ENCODE measurements around the gene THAP3. TPM values are rescaled to one million over a fixed set of nuclear protein-coding genes. Genes with fewer than 3 reads are reported as not detected.

THAP3 gene
- 6.8 TPM for polyA plus RNA-seq (2013, experiment 1 of 2)
- 6.4 TPM for polyA plus RNA-seq (2013, experiment 2 of 2)

GRCh38 chr1:6624710-6625583 is at the start of gene THAP3:
TSS of gene THAP3 (plus strand) at chr1:6624868. CDS start at chr1:6625219, 351 bp downstream.
- WGBS (ENCODE audit: extremely low coverage, insufficient coverage, low lambda C conversion rate) = no CpG with 5 or more reads among the region's 73 CpGs
- Histone ChIP-seq H2BK120ac (ENCODE audit: low read depth, low read length) (no peak within 1 kb of the TSS), H3K4me1 (ENCODE audit: control insufficient read depth, low read depth, low read length) (no peaks in the 10 kb centered on the region), H2AK5ac (ENCODE audit: low read length) (no peak within 1 kb of the TSS), H3K79me2 (ENCODE audit: control insufficient read depth, insufficient read depth, low read length) (peaks cover 5% of the 10 kb centered on the region), H3K56ac (ENCODE audit: low read length) (peak within 1 kb of the TSS; percentile 88), H2BK15ac (replicated peaks; ENCODE audit: low read depth) (no peak within 1 kb of the TSS), H3K23ac (ENCODE audit: low read length) (peak within 1 kb of the TSS; percentile 80), H3K9ac (ENCODE audit: low read length) (peak within 1 kb of the TSS; percentile 75), H3K4me3 (ENCODE audit: low read length) (peak within 1 kb of the TSS; percentile 68), H3K4ac (ENCODE audit: low read depth, low read length) (peak within 1 kb of the TSS; percentile 20), H3K79me1 (ENCODE audit: low read length) (peaks cover 15% of the 10 kb centered on the region), H3K36me3 (ENCODE audit: control insufficient read depth, insufficient read depth, low read length) (peaks cover 9% of the 10 kb centered on the region), H3K18ac (ENCODE audit: low read length) (peak within 1 kb of the TSS; percentile 28), H4K5ac (ENCODE audit: low read length) (no peak within 1 kb of the TSS), H3K4me2 (ENCODE audit: low read length) (peak within 1 kb of the TSS; percentile 88), H2BK5ac (ENCODE audit: low read length) (no peak within 1 kb of the TSS), H4K8ac (ENCODE audit: low read depth, low read length) (no peak within 1 kb of the TSS), H3K27me3 (ENCODE audit: insufficient read depth, low read length, poor library complexity) (no peaks in the 10 kb centered on the region), H3K27ac (ENCODE audit: low read depth, low read length) (peak within 1 kb of the TSS; percentile 42)
- DNase-seq = peak; percentile 91

GRCh38 chr1:6577831-6578525 is 46.7 kb upstream of the THAP3 start:
- no peak overlapping the region for H3K4me2 ChIP-seq (ENCODE audit: low read length)

GRCh38 chr1:6578624-6579373 is 45.9 kb upstream of the THAP3 start:
- Histone ChIP-seq H3K4me1 (ENCODE audit: control insufficient read depth, low read depth, low read length) (peaks cover 3% of the 10 kb centered on the region), H3K27ac (ENCODE audit: low read depth, low read length) (no peak overlapping the region), H4K5ac (ENCODE audit: low read length) (no peak overlapping the region), H3K27me3 (ENCODE audit: insufficient read depth, low read length, poor library complexity) (no peaks in the 10 kb centered on the region), H3K4me3 (ENCODE audit: low read length) (no peak overlapping the region), H3K79me1 (ENCODE audit: low read length) (peaks cover 8% of the 10 kb centered on the region), H2BK120ac (ENCODE audit: low read depth, low read length) (no peak overlapping the region), H2BK15ac (replicated peaks; ENCODE audit: low read depth) (no peak overlapping the region), H4K8ac (ENCODE audit: low read depth, low read length) (no peak overlapping the region), H3K79me2 (ENCODE audit: control insufficient read depth, insufficient read depth, low read length) (peaks cover 3% of the 10 kb centered on the region), H3K4me2 (ENCODE audit: low read length) (no peak overlapping the region), H3K4ac (ENCODE audit: low read depth, low read length) (no peak overlapping the region), H3K18ac (ENCODE audit: low read length) (no peak overlapping the region), H2AK5ac (ENCODE audit: low read length) (peak overlapping the region; percentile 89), H3K56ac (ENCODE audit: low read length) (peak overlapping the region; percentile 81), H3K36me3 (ENCODE audit: control insufficient read depth, insufficient read depth, low read length) (no peaks in the 10 kb centered on the region), H2BK5ac (ENCODE audit: low read length) (no peak overlapping the region), H3K23ac (ENCODE audit: low read length) (no peak overlapping the region), H3K9ac (ENCODE audit: low read length) (peak overlapping the region; percentile 58)
- no peak for DNase-seq
- no CpG with 5 or more reads among the region's 14 CpGs for WGBS (ENCODE audit: extremely low coverage, insufficient coverage, low lambda C conversion rate)

More at GRCh38 chr1:6577831-6578525, 46.7 kb upstream of the THAP3 start:
- H3K23ac ChIP-seq (ENCODE audit: low read length) = no peak overlapping the region
- no peak overlapping the region for H4K8ac ChIP-seq (ENCODE audit: low read depth, low read length)
- H2BK15ac ChIP-seq (replicated peaks; ENCODE audit: low read depth) = no peak overlapping the region
- H3K4me3 ChIP-seq (ENCODE audit: low read length) = no peak overlapping the region
- H3K18ac ChIP-seq (ENCODE audit: low read length) = no peak overlapping the region
- no peaks in the 10 kb centered on the region for H3K36me3 ChIP-seq (ENCODE audit: control insufficient read depth, insufficient read depth, low read length)
- no peak overlapping the region for H2AK5ac ChIP-seq (ENCODE audit: low read length)
- no CpG with 5 or more reads among the region's 6 CpGs for WGBS (ENCODE audit: extremely low coverage, insufficient coverage, low lambda C conversion rate)
- H3K56ac ChIP-seq (ENCODE audit: low read length) = no peak overlapping the region
- H3K4me1 ChIP-seq (ENCODE audit: control insufficient read depth, low read depth, low read length) = peaks cover 3% of the 10 kb centered on the region
- H3K9ac ChIP-seq (ENCODE audit: low read length) = no peak overlapping the region
- H3K79me1 ChIP-seq (ENCODE audit: low read length) = peaks cover 8% of the 10 kb centered on the region
- H2BK120ac ChIP-seq (ENCODE audit: low read depth, low read length) = no peak overlapping the region
- peaks cover 3% of the 10 kb centered on the region for H3K79me2 ChIP-seq (ENCODE audit: control insufficient read depth, insufficient read depth, low read length)
- no peak overlapping the region for H2BK5ac ChIP-seq (ENCODE audit: low read length)
- no peak overlapping the region for H4K5ac ChIP-seq (ENCODE audit: low read length)
- H3K4ac ChIP-seq (ENCODE audit: low read depth, low read length) = no peak overlapping the region
- no peak for DNase-seq
- H3K27ac ChIP-seq (ENCODE audit: low read depth, low read length) = no peak overlapping the region
- no peaks in the 10 kb centered on the region for H3K27me3 ChIP-seq (ENCODE audit: insufficient read depth, low read length, poor library complexity)

GRCh38 chr1:6579374-6580118 is 45.1 kb upstream of the THAP3 start, which contains the start of gene ZBTB48:
TSS of gene ZBTB48 (plus strand) at chr1:6579994. CDS start at chr1:6580610, 616 bp downstream.
- H2AK5ac ChIP-seq (ENCODE audit: low read length) = peak within 1 kb of the TSS; percentile 89
- H3K27ac ChIP-seq (ENCODE audit: low read depth, low read length) = no peak within 1 kb of the TSS
- peak within 1 kb of the TSS; percentile 81 for H3K9ac ChIP-seq (ENCODE audit: low read length)
- no peak within 1 kb of the TSS for H3K23ac ChIP-seq (ENCODE audit: low read length)
- H3K56ac ChIP-seq (ENCODE audit: low read length) = peak within 1 kb of the TSS; percentile 88
- no peak within 1 kb of the TSS for H3K4ac ChIP-seq (ENCODE audit: low read depth, low read length)
- peaks cover 3% of the 10 kb centered on the region for H3K79me2 ChIP-seq (ENCODE audit: control insufficient read depth, insufficient read depth, low read length)
- H4K8ac ChIP-seq (ENCODE audit: low read depth, low read length) = no peak within 1 kb of the TSS
- H2BK15ac ChIP-seq (replicated peaks; ENCODE audit: low read depth) = no peak within 1 kb of the TSS
- H3K4me3 ChIP-seq (ENCODE audit: low read length) = peak within 1 kb of the TSS; percentile 69
- H3K27me3 ChIP-seq (ENCODE audit: insufficient read depth, low read length, poor library complexity) = no peaks in the 10 kb centered on the region
- H3K79me1 ChIP-seq (ENCODE audit: low read length) = peaks cover 8% of the 10 kb centered on the region
- H3K4me2 ChIP-seq (ENCODE audit: low read length) = peak within 1 kb of the TSS; percentile 66
- H2BK5ac ChIP-seq (ENCODE audit: low read length) = no peak within 1 kb of the TSS
- H3K4me1 ChIP-seq (ENCODE audit: control insufficient read depth, low read depth, low read length) = peaks cover 3% of the 10 kb centered on the region
- no peak within 1 kb of the TSS for H3K18ac ChIP-seq (ENCODE audit: low read length)
- peak; percentile 99 for DNase-seq
- H4K5ac ChIP-seq (ENCODE audit: low read length) = no peak within 1 kb of the TSS
- no CpG with 5 or more reads among the region's 58 CpGs for WGBS (ENCODE audit: extremely low coverage, insufficient coverage, low lambda C conversion rate)
- no peaks in the 10 kb centered on the region for H3K36me3 ChIP-seq (ENCODE audit: control insufficient read depth, insufficient read depth, low read length)
- H2BK120ac ChIP-seq (ENCODE audit: low read depth, low read length) = no peak within 1 kb of the TSS

GRCh38 chr1:6580119-6580592 is 44.5 kb upstream of the THAP3 start:
- Histone ChIP-seq H3K36me3 (ENCODE audit: control insufficient read depth, insufficient read depth, low read length) (no peaks in the 10 kb centered on the region), H2BK120ac (ENCODE audit: low read depth, low read length) (no peak overlapping the region), H3K27me3 (ENCODE audit: insufficient read depth, low read length, poor library complexity) (no peaks in the 10 kb centered on the region), H2BK15ac (replicated peaks; ENCODE audit: low read depth) (no peak overlapping the region), H4K5ac (ENCODE audit: low read length) (no peak overlapping the region), H3K79me2 (ENCODE audit: control insufficient read depth, insufficient read depth, low read length) (peaks cover 3% of the 10 kb centered on the region), H3K4me3 (ENCODE audit: low read length) (peak overlapping the region; percentile 69), H3K56ac (ENCODE audit: low read length) (peak overlapping the region; percentile 88), H2AK5ac (ENCODE audit: low read length) (no peak overlapping the region), H2BK5ac (ENCODE audit: low read length) (no peak overlapping the region), H3K4me1 (ENCODE audit: control insufficient read depth, low read depth, low read length) (peaks cover 3% of the 10 kb centered on the region), H3K79me1 (ENCODE audit: low read length) (peaks cover 8% of the 10 kb centered on the region), H3K9ac (ENCODE audit: low read length) (peak overlapping the region; percentile 81), H3K4ac (ENCODE audit: low read depth, low read length) (no peak overlapping the region), H3K4me2 (ENCODE audit: low read length) (peak overlapping the region; percentile 66), H3K27ac (ENCODE audit: low read depth, low read length) (no peak overlapping the region), H3K18ac (ENCODE audit: low read length) (no peak overlapping the region), H3K23ac (ENCODE audit: low read length) (no peak overlapping the region), H4K8ac (ENCODE audit: low read depth, low read length) (no peak overlapping the region)
- no peak for DNase-seq
- no CpG with 5 or more reads among the region's 30 CpGs for WGBS (ENCODE audit: extremely low coverage, insufficient coverage, low lambda C conversion rate)
